ENCODE results near the gene ZBTB38.

GRCh38 chr3:141393735-141394076 is 25.4 kb downstream of the ZBTB38 start:
- no peak for TF ChIP-seq CTCF (IDR thresholded peaks at IDR 0.05)
- no peak for TF ChIP-seq EP300 (IDR thresholded peaks at IDR 0.05)

All from tibial nerve (tissue), 4 donors.